Cerebellar nuclear complex (tissue), 1 donor: ENCODE results near the gene ZSWIM6.

Experiments used
- DNase-seq, 2 experiments: peaks; one replicate each; lab custom pipeline; 2025; lab: John Stamatoyannopoulos, UW

Gene ZSWIM6

DNA sequence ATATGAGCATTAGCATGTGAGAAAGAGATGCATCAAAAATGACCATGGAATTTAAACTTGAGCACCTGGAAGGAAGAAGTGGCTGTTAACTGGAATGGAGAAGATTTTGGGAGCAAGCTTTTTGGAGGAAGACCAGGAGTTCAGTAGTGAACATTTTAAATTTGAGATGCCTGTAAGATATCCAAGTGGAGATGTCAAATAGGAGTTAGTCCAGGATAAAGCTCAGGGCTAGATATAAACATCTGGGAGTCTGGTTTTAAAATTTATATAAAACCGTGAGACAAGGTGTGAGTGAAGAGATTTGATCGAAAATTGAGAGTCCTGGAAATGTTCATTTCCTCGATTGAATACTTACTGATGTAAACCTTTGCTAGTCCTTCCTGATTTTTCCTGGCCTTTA, 217.5 kb downstream of the ZSWIM6 start:
- no peak for DNase-seq

DNA sequence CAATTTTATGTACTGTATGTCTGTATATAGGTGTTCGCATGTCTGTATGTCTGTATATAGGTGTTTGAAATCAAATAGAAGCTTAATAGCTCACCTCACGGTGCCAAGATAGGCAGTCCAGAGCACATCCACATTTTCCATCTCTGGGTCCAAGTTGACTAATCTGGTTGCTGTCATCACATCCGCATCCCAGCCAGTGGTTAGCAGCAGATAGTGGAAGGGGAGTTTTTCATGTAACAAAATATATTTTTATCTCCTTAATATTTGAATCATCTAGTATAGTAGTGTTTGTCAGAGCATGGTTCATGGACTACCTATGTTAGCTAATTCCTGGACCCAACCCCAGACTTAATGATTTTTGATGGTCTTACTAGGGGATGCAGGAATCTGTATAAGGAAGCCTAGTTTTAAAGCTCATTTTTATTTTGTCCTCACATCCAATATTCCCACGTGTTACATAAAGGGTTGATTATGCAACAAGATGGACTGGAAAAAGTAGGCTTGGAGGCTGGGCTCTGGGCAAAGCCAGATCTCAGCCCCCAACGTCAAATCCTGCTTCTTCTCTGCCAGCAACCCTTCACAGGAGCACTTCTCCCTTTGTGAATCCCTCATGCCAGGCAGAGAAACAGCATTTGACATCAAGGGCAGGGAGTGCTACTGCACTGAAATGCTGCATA, 219.7 kb downstream of the ZSWIM6 start:
- no peak for DNase-seq

DNA sequence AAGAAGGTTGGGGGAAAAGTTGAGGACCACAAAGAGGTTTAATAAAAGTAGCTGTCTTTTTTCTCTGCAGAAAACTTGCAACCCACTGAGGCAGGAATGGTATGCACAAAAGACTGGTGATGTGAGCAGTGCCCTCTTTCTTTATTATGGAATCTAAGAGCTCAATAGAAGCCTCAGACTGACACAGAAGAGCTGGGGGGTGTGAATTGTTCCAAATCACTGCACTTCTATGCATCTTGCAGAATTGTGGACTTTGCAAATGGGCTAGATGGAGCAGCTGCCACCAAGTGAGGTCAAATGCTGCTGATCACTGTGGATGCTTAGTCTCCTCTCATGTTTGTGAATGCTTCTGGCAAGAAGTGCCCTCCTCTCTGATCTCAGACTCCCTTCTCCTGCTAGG, 227.1 kb downstream of the ZSWIM6 start:
- no peak for DNase-seq

DNA sequence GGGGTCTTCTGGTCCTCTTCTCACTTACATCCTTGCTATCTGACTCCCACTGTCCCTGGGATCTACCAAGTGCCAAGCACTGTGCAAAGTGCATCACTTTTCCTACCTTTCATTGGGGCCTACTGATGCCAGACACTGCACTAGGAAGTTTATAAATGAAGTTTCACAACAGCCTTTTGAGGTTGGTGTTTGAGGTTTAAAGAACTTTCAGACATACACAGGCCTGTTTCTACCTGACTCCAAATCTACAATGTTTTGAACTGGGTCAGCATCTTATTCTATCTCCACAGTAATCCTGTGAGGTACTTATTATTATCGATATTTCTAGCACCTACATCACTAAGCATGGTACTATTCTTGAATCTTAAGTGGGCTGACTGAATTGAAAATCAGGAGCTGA, 227.7 kb downstream of the ZSWIM6 start:
- DNase-seq = no peak

DNA sequence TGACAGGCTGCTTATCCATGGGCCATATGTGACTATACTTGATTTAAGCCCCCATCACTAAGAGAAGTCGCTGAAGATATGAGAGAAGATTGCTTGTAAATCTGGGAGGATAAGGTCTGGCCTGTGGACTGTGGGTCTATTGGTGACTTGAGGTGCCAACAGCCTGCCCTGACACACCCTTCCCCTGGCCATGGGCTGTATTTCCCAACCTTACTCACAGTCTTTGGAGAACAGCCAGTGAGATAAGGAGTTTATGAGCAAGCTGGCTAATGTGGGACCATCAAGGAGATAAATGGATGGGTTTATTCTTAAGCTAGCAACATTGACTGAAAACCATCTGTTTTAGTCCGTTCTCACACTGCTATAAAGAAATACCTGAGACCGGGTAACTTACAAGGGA, 231.3 kb downstream of the ZSWIM6 start:
- no peak for DNase-seq

DNA sequence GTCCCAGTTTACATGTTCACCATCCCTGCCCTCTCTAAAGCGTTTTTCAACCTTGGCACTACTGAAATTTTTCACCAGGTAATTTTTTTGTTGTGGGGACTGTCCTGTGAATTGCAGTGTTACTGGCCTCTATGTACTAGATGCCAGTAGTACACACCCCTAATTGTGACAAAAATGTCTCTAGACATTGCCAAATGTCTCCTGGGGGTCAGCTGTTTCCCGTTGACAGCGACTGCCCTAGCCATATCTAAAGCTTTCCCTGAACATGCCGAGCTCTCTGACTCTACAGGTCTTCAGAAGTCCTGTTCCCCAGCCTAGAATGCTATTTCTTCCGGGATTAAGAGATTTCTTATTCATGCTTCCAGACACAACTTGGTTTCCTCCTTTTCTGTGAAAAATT, 235.3 kb downstream of the ZSWIM6 start:
- no peak for DNase-seq

DNA sequence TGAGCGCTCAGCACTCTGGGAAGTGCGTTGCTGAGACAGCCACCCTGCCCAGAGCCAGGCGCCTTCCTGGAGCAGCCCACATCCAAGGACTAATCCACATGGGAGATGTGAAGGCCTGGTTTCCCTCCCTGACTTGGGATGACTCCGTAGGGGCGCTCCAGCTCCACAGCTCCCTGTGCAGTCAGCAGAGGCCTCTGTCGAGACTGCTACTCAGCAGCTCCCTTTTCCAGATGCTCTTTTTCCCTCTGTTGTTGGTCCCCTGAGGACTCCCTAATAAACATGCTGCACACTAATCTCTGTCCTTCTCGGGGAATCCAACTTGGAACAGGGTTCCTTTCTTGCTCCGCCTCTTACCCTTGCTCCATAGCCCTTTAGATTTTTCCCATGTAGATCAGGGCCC, 237.3 kb downstream of the ZSWIM6 start:
- no peak for DNase-seq

DNA sequence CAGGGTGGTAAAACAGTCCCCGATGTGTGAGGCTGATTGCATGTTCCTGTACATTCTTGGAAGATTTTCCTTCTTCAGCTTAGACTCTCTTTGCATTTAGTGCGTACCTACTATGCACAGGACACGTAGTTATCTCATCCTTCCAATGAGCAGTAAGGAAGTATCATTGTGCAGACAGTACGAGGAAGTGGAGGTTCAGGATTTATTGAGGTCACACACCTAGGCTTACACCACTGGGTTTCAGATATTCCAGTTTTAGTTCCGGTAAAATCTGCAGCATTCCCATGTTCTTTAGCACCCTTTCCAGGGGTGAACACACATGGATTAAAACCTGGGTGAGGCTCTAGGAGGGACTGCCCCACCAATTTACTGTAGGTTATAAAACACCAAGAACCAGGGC, 238.7 kb downstream of the ZSWIM6 start:
- no peak for DNase-seq

DNA sequence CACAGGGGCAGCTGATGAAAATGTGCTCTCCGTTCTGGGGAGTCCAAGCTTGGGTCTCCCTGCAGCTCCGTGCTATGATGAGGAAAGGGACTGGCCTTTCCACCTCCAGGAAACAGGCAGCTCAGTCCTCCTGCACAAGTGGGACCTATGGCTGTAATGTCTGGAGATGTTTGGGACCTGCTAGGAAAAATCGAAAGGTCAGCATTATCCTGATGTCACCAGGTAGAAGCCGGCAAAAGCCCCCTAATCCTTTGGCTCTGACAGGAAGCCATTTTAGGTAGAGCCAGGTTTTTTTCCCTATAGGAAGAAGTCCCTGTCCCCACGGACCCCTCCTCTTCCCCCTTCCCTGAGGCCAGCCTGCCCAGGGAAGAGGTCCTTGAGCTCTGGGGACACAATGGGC, 240.9 kb downstream of the ZSWIM6 start:
- DNase-seq = no peak

DNA sequence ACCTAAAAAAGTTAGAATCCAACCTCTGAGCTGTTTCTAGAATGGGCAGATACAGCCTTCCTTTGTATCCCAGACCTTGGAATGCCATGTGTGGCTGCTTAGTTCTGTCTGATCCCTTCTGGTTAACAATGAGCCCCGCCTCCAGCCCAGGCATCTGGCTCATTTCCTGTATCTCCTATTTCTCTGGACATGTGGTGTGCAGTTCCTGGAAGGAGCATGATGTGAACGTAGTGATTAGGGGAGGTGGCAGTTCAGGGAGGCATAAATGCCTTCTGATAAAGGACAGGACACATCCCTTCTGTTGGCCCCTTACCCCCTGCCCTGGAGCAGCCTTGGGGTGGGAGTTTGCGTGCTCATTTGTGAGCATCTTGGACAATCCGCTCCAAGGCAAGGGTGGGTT, 243.0 kb downstream of the ZSWIM6 start:
- no peak for DNase-seq

DNA sequence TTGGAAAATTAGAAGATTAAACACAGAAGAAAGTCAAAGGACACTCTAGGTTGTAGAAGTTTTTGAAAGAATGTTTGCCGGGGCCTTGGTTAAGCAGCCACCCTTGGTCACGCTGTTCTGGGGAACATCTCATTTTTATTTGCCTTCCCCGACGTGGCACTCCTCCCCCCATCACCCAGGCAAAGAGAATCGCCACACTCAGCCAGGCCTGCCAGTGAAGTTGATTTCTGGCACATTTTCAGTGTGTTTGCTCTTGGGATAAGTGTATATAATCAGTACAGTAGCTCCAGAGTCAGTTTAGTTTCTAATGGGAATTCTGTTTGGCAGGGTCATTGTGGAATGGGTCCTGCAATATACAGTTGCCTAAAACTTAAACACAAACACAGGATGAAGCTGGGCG, 243.5 kb downstream of the ZSWIM6 start:
- no peak for DNase-seq

DNA sequence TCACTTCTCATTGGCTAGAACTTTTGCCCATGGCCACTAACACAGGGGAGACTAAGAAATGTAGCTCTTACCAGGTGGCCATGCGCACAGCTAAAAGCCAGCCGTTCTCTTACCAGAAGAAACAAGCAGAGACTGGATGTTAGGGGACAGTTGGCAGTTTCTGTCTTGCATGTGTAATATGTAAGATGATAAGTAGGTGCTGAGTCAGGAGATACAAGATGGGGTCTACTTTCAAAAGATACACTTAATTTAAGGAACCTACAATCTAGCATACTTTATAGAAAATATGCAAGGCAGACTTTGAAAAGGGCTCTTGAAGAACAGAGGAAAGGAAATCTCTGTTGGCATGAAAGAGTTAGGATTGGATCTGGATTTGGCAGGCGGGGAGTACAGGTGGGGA, 244.5 kb downstream of the ZSWIM6 start:
- no peak for DNase-seq

DNA sequence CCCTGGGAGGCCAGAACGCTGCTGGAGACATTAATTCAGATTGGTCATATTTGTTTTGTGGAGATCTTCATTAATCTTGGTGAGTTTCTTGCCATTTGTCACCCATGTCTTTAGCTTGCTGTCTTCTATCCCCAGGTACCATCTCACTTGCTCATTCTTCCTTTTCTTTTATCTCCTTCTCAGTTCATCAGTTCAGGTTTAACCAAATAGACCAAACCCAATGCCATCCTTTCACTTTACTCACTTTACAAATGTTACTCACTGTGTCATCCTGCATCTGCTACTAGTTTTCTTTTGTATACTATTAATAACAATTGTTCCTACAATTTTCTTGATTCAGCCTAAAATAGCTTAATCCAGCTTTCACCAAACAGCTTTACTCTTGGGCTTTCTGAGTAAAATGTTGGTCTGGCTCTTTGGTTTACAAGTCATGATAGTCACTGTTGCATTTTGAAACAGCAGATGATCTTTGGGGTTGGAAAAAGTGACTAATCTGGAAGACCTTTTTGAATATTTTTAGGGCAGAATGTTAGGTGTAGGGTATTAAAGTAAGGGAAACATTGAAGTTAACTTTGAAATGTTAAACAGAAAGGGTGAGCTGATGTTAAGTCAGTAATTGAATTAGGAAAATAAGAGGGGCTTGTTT, 246.9 kb downstream of the ZSWIM6 start:
- no peak for DNase-seq

DNA sequence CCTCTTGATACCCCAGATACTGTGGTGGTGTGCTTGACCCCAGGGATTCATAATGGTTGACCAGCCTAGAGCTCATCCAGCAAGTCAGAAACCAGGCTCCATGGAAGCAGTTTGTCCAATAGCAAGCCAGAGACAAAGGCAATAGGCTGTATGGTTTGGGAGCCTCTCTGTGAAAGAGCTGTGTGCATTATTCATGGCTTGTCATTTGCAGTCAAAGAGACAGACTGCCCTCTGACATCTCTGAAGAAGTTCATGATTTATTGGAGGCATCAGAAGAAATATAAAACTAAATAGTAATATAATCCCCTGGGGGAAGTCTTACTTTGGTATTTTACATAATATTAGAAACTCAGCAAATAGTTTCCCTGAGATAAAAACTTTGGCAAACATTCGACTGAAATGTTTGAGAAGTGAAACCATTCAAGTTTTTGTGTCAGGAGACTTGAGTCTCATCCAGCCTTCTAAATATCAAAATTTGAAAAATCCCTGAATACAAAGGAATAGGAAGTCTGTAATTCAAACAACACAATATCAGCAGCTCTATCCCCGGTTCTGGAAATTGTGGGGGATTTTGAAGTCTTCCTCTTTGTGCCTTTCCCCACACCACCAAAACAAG, 250.3 kb downstream of the ZSWIM6 start:
- no peak for DNase-seq

DNA sequence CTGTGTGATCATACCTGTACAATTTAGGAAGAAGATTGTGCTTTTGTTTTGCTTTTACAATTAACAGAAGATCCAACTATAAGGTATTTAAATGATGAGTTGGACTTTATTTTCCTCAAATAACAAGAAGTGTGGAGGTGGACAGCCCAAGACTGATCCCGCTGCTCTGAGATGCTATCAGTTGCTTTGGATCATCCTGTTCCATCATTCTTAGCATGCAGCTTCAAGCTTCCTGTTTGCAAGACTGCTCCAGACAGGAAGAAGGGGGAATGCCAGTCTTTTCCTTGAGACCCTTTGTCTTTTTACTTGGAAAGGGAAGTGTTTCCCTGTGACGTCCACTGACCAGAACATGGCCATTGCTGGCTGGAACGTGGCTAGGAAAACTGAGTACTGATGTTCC, 250.8 kb downstream of the ZSWIM6 start:
- DNase-seq = no peak

DNA sequence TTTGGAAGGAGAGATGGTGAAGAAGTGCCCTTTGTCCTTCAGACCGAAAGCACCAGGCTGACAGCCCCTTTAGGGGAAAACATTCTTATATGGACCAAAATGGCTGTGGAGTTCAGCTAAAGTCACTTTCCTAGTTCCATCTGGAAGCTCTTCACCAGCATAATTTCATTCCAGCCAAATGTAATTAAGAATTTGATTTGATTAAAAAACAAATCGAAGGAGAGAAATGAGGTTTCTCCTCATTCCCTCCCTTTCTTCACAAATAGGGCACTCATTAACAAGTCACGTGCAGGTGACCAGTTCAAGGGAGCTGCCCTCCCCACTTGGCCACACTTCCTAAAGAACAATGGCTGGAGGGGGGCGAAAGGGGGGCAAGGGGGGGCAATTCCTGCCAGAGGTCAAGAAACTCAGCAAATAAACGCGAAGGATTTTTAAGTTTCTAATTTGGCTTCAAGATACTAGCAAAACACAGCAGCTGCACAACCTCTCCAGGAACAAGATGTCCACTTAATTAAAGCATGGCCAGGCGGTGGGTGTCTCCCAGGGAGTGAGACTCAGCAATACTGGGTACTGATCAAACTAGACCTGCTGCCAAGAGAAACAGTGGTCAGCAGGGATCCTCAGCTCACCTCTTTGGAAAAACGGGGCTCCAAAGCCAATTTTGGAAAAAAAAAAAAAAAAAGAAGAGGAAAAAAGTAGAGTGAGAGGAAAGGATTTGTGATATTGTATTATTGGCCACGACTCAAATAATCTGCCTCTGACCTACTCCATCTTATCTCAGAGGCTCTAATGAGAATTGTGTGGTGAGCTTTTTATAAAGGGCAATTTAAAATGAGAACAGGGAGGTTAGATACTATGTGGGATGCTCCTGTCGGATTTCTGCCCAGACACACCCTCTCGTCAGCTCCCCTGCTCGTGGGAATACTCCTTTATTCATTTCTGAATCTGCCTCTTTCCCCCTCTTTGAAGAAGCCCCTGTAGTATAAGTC, 254.3 kb downstream of the ZSWIM6 start:
- DNase-seq = no peak

DNA sequence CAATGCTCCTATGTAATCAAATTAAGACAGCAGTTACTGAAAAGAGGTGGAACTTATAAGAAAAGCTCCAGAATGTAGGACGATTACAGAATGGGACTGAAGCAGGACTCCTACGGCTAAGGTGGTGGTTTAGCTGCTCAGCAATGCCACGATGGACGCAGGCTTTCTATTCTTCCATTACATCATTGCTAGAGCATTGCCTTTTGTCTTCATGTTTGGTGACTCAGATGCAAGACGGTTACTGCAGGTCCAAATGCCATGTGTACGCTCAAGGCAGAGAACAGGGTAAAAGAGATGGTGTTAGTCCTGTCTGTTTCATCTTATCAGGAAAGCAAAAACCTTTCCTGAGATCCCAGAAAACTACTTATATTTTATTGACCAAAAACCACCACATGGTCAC, 255.1 kb downstream of the ZSWIM6 start:
- no peak for DNase-seq

DNA sequence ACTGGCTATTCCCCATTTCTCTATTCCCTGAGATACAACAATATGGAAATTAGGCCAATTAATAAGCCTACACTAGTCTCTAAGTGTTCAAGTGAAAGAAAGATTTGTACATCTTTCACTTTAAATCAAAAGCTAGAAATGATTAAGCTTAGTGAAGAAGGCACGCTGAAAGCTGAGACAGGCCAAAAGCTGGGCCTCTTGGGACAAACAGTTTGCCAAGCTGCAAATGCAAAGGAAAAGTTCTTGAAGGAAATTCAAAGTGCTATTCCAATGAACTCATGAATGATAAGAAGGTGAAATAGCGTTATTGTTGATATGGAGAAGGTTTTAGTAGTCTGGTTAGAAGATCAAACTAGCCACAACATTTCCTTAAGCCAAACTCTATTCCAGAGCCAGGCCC, 256.2 kb downstream of the ZSWIM6 start:
- no peak for DNase-seq

DNA sequence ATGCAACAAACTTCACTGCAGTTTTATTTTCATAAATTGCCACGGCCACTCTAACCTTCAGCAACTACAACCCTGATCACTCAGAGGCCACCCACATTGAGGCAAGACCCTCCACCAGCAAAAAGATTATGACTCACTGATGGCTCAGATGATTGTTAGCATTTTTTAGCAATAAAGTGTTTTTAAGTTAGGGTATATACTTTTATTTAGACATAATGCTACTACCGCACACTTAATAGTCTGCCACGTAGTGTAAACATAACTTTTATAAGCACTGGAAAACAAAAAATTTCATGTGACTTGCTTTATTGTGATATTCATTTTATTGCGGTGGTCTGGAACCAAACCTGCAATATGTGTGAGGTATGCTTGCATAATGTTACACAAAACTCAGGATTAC, 257.9 kb downstream of the ZSWIM6 start:
- no peak for DNase-seq

DNA sequence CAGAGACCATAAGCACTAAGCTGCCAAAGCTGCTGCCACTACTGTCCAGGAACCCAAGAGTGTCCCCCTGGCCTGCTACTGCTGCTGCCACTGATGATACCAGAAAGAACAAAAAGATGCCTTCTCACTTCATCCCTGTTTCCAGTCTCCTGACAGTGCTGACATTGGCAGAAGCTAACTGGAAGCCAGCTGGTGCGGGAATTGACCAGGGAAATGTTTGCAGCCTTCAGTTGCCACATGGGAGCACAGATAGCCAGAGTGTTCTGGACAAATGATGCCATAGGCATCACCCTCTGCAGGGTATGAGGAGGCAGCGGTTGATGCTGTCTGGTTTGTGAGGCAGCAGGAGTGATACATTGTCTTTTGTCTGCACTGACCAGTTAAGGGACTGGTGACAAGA, 258.4 kb downstream of the ZSWIM6 start:
- DNase-seq = no peak

DNA sequence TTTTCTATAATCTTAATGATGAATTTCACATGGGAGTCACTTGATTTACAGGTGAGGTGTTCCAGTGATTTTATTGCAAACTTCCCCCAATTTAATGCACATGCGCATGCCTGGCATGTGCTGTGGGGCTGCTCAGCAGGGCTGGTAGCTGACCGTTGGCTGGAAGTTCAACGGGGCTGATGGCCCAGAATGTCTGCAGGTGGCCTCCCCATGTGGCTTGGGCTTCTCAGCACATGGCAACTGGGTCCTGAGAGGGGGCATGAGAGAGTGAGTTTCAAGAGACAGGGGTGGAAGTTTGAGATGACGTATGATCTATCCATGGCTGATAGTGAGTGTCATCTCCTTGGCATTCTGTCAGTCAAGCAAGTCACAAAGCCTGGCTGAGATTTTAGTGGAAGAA, 259.8 kb downstream of the ZSWIM6 start:
- DNase-seq = no peak

DNA sequence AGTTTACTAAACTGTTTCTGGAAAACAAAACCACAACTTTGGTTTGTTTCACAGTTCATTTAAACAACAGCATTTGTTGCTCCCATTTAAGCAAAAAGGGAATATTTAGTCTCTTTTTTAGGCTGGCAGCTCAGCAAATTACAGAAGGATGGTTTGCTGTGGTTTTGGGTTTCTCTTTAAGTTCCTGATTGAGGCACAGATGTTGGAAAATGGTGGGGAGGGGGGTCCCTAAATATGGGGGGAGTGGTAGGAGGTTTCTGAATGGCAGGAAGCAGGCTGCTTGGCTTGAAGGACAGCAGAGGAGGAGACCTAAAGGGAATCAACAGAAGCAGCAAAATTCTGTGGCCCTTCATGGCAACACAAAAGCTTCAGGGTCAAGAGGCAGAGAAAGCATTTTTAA, 263.4 kb downstream of the ZSWIM6 start:
- DNase-seq = no peak
